ENCODE data around the gene GAS7.

GAS7 gene

GRCh38 chr17:10219193-10219592 lies 20.8 kb upstream of the GAS7 start:
- H3K27me3 ChIP-seq (ENCODE audit: insufficient read depth, poor library complexity, severe bottlenecking) = no peaks in the 10 kb centered on the region
- no peak for DNase-seq (ENCODE audit: low read depth in 1 of 2, low spot score in 1 of 2)
- no peak for TF ChIP-seq SPI1 (IDR thresholded peaks at IDR 0.05; ENCODE audit: borderline replicate concordance, low read depth)
- no peak for TF ChIP-seq POLR2AphosphoS5 (IDR thresholded peaks at IDR 0.05; ENCODE audit: low read depth)
- no peak for TF ChIP-seq CTCF (IDR thresholded peaks at IDR 0.05; ENCODE audit: insufficient read depth, low read length)
- TF ChIP-seq GABPA (IDR thresholded peaks at IDR 0.05; ENCODE audit: low read depth) = no peak
- TF ChIP-seq, protein P1, sequence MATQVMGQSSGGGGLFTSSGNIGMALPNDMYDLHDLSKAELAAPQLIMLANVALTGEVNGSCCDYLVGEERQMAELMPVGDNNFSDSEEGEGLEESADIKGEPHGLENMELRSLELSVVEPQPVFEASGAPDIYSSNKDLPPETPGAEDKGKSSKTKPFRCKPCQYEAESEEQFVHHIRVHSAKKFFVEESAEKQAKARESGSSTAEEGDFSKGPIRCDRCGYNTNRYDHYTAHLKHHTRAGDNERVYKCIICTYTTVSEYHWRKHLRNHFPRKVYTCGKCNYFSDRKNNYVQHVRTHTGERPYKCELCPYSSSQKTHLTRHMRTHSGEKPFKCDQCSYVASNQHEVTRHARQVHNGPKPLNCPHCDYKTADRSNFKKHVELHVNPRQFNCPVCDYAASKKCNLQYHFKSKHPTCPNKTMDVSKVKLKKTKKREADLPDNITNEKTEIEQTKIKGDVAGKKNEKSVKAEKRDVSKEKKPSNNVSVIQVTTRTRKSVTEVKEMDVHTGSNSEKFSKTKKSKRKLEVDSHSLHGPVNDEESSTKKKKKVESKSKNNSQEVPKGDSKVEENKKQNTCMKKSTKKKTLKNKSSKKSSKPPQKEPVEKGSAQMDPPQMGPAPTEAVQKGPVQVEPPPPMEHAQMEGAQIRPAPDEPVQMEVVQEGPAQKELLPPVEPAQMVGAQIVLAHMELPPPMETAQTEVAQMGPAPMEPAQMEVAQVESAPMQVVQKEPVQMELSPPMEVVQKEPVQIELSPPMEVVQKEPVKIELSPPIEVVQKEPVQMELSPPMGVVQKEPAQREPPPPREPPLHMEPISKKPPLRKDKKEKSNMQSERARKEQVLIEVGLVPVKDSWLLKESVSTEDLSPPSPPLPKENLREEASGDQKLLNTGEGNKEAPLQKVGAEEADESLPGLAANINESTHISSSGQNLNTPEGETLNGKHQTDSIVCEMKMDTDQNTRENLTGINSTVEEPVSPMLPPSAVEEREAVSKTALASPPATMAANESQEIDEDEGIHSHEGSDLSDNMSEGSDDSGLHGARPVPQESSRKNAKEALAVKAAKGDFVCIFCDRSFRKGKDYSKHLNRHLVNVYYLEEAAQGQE (IDR thresholded peaks at IDR 0.05; ENCODE audit: insufficient replicate concordance, low read depth) = no peak
- H3K4me3 ChIP-seq (replicated peaks; ENCODE audit: insufficient read depth, low read length) = no peak overlapping the region
- no peak overlapping the region for H3K27ac ChIP-seq (replicated peaks)

DNA sequence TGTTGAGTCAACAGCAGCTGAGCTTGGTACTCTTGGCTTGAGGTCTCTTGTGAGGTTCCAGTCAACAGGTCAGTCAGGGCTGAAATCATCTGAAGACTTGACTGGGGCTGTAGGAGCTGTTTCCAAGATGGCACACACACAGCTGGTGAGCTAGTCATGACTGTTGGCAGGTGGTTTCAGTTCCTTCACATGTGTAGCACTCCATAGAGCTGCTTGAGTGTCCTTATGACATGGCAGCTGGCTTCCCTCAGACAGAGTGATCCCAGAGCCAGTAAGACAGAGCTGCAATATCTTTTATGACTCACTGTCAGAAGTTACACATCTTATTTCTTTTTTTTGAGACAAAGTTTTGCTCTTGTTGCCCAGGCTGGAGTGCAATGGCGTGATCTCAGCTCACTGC lies 19.5 kb upstream of the GAS7 start:
- TF ChIP-seq GABPA (IDR thresholded peaks at IDR 0.05; ENCODE audit: low read depth) = no peak
- no peak for DNase-seq (ENCODE audit: low read depth in 1 of 2, low spot score in 1 of 2)
- Histone ChIP-seq H3K27me3 (ENCODE audit: insufficient read depth, poor library complexity, severe bottlenecking) (no peaks in the 10 kb centered on the region), H3K4me3 (replicated peaks; ENCODE audit: insufficient read depth, low read length) (no peak overlapping the region), H3K27ac (replicated peaks) (no peak overlapping the region)

- H3K27me3 ChIP-seq (ENCODE audit: insufficient read depth, poor library complexity, severe bottlenecking) = no peaks in the 10 kb centered on the region
- no peak overlapping the region for H3K27ac ChIP-seq (replicated peaks)
- TF ChIP-seq GABPA (IDR thresholded peaks at IDR 0.05; ENCODE audit: low read depth) = no peak
- TF ChIP-seq SPI1 (IDR thresholded peaks at IDR 0.05; ENCODE audit: borderline replicate concordance, low read depth) = no peak
- TF ChIP-seq CTCF (IDR thresholded peaks at IDR 0.05; ENCODE audit: insufficient read depth, low read length) = no peak
- no peak for TF ChIP-seq POLR2AphosphoS5 (IDR thresholded peaks at IDR 0.05; ENCODE audit: low read depth)
- TF ChIP-seq, protein P1 (IDR thresholded peaks at IDR 0.05; ENCODE audit: insufficient replicate concordance, low read depth) = no peak
- no peak for DNase-seq (ENCODE audit: low read depth in 1 of 2, low spot score in 1 of 2)
- H3K4me3 ChIP-seq (replicated peaks; ENCODE audit: insufficient read depth, low read length) = no peak overlapping the region
Observed at GRCh38 chr17:10216213-10216938, 18.0 kb upstream of the GAS7 start.

- TF ChIP-seq POLR2AphosphoS5 (IDR thresholded peaks at IDR 0.05; ENCODE audit: low read depth) (no peak), SPI1 (IDR thresholded peaks at IDR 0.05; ENCODE audit: borderline replicate concordance, low read depth) (no peak), CTCF (IDR thresholded peaks at IDR 0.05; ENCODE audit: insufficient read depth, low read length) (no peak), GABPA (IDR thresholded peaks at IDR 0.05; ENCODE audit: low read depth) (no peak)
- TF ChIP-seq, protein P1 (IDR thresholded peaks at IDR 0.05; ENCODE audit: insufficient replicate concordance, low read depth) = no peak
- no peak overlapping the region for H3K4me3 ChIP-seq (replicated peaks; ENCODE audit: insufficient read depth, low read length)
- H3K27ac ChIP-seq (replicated peaks) = no peak overlapping the region
- no peaks in the 10 kb centered on the region for H3K27me3 ChIP-seq (ENCODE audit: insufficient read depth, poor library complexity, severe bottlenecking)
- no peak for DNase-seq (ENCODE audit: low read depth in 1 of 2, low spot score in 1 of 2)
Observed at GRCh38 chr17:10215286-10215685, 16.9 kb upstream of the GAS7 start.
